SK-N-SH (cell line): Measurements from ENCODE around the gene FASTKD3.

Source experiments
- CTCF ChIP-seq: fragments of 200-600 bp; sonication (generic); IDR thresholded peaks from 2 replicates; pipeline ENCODE4 v1.6.1; 2017; ENCODE audit warnings: antibody characterized with exemption, mild to moderate bottlenecking, moderate library complexity
- EP300 ChIP-seq, 2 experiments: IDR thresholded peaks; 2 replicates each; pipeline versions ENCODE4 v1.4.0 to v1.6.1; 2012; ENCODE audit warnings: borderline replicate concordance in 1 of 2, low read depth in 1 of 2, low read length in 1 of 2
- EZH2phosphoT487 ChIP-seq: fragments of 200-600 bp; sonication (generic); IDR thresholded peaks from 2 replicates; pipeline ENCODE4 v1.6.1; 2017; ENCODE audit warnings: low read depth, mixed run types, mild to moderate bottlenecking, antibody characterized with exemption, moderate library complexity, borderline replicate concordance
- FOXM1 ChIP-seq: IDR thresholded peaks from 2 replicates; pipeline ENCODE4 v1.4.0; 2012; ENCODE audit warnings: low read depth, mild to moderate bottlenecking
- GATA2 ChIP-seq: sonication (generic); formaldehyde crosslinking; IDR thresholded peaks from 2 replicates; pipeline ENCODE4 v1.5.0; 2020; ENCODE audit warnings: mild to moderate bottlenecking, missing genetic modification reagents
- MAX ChIP-seq: IDR thresholded peaks from 2 replicates; pipeline ENCODE4 v1.4.0; 2012; ENCODE audit warnings: low read depth
- MXI1 ChIP-seq: IDR thresholded peaks from 2 replicates; pipeline ENCODE4 v1.6.1; 2012; ENCODE audit warnings: mild to moderate bottlenecking, low read depth, low read length, improper control_type of control experiment
- NRF1 ChIP-seq: IDR thresholded peaks from 2 replicates; pipeline ENCODE4 v1.6.1; 2012; ENCODE audit warnings: low read depth, mild to moderate bottlenecking, low read length
- PBX3 ChIP-seq: IDR thresholded peaks from 2 replicates; pipeline ENCODE4; 2012
- POLR2AphosphoS5 ChIP-seq: IDR thresholded peaks from 2 replicates; pipeline ENCODE4 v1.6.1; 2012; ENCODE audit warnings: low read depth, low read length
- RAD21 ChIP-seq: IDR thresholded peaks from 2 replicates; pipeline ENCODE4 v1.6.1; 2012; ENCODE audit warnings: mild to moderate bottlenecking, low read length
- REST ChIP-seq: IDR thresholded peaks from 2 replicates; pipeline ENCODE4 v1.6.1; 2012; ENCODE audit warnings: mild to moderate bottlenecking, low read depth, low read length, moderate library complexity
- RFX5 ChIP-seq: IDR thresholded peaks from 2 replicates; pipeline ENCODE4 v1.6.1; 2012; ENCODE audit warnings: mild to moderate bottlenecking, improper control_type of control experiment, low read length
- TAF1 ChIP-seq: IDR thresholded peaks from 2 replicates; pipeline ENCODE4 v1.6.1; 2012; ENCODE audit warnings: low read depth, mild to moderate bottlenecking, low read length, moderate library complexity, borderline replicate concordance

DNA sequence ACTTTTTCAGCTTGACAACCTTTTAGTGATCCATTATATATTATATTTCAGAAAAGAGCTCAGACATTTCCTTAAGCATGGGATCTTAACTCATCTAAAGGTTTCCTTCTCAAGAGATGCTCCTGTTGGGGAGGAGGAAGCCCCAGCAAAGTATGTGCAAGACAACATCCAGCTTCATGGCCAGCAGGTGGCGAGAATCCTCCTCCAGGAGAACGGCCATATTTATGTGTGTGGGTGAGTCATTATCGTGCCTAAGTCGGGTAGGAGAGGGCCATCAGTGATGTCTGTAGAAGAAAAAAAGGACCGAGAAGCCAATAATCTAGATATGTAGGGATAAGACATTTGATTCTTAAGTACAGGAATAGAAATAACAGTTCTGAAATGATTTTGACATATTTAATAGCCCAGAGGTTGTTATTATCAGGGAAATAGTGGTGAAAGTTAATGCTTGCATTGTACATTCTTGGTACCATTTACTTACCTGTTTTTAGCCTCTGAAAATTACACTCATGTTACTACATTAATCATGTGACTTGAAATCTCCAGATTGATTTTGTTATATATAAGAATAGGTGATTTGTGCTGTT lies 28.3 kb upstream of the FASTKD3 start:
- TF ChIP-seq REST (no peak), GATA2 (CRISPR knock-in tag) (no peak), MAX (no peak), MXI1 (no peak), CTCF (peak; percentile 61), POLR2AphosphoS5 (no peak), RFX5 (no peak), TAF1 (no peak), EZH2phosphoT487 (no peak), FOXM1 (no peak), EP300 (IDR thresholded peaks at IDR 0.05; ENCODE audit: borderline replicate concordance in 1 of 2, low read depth in 1 of 2, low read length in 1 of 2) (no peak), NRF1 (no peak), RAD21 (peak; percentile 25), PBX3 (no peak)
